A673 (cell line): ENCODE measurements around the gene CAMSAP3.

Source experiments
- EZH2 ChIP-seq: fragments of 200-600 bp; sonication (generic); IDR thresholded peaks from 2 replicates; pipeline ENCODE4 v1.6.1; 2017; ENCODE audit warnings: borderline replicate concordance, low read depth, mild to moderate bottlenecking, mixed read lengths, antibody characterized with exemption, low read length; ENCODE audit not compliant: poor library complexity, severe bottlenecking
- TF ChIP-seq, protein P1 (sequence below): fragments of 300-800, 200-600 bp; sonication (generic); conservative IDR thresholded peaks from 2 replicates; pipeline ENCODE4 v1.5.1; 2017; ENCODE audit warnings: low read depth, mild to moderate bottlenecking, antibody characterized with exemption, low read length, moderate library complexity, mixed read lengths

DNA sequence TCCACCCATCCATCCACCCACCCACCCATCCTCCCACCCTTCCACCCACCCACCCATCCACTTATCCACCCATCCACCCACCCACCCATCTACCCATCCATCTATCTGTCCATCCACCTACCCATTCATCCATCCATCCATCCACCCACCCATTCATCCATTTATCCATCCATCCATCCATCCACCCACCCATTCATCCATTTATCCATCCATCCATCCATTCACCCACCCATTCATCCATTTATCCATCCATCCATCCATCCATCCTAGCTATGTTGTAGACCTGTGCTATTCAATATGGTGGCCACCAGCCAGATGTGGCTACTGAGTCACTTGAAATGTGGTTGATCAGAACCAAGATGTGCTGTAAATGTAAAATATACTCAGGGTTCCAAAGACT lies 5.1 kb downstream of the CAMSAP3 start:
- TF ChIP-seq, protein P1, sequence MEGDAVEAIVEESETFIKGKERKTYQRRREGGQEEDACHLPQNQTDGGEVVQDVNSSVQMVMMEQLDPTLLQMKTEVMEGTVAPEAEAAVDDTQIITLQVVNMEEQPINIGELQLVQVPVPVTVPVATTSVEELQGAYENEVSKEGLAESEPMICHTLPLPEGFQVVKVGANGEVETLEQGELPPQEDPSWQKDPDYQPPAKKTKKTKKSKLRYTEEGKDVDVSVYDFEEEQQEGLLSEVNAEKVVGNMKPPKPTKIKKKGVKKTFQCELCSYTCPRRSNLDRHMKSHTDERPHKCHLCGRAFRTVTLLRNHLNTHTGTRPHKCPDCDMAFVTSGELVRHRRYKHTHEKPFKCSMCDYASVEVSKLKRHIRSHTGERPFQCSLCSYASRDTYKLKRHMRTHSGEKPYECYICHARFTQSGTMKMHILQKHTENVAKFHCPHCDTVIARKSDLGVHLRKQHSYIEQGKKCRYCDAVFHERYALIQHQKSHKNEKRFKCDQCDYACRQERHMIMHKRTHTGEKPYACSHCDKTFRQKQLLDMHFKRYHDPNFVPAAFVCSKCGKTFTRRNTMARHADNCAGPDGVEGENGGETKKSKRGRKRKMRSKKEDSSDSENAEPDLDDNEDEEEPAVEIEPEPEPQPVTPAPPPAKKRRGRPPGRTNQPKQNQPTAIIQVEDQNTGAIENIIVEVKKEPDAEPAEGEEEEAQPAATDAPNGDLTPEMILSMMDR = no peak
- TF ChIP-seq EZH2 = no peak
